Small intestine (tissue), 7 donors: Measurements from ENCODE around the gene SPTY2D1. TPM values are rescaled to one million over a fixed set of nuclear protein-coding genes. Genes with fewer than 3 reads are reported as not detected.

Experiments used
- DNase-seq, 2 donors: peaks; one replicate each; pipeline versions ENCODE4 v3.0.0 to v3.0.0-alpha.2; 2013
- FAIRE-seq: peaks from 2 replicates; lab custom pipeline; 2012; peaks lifted over from hg19 to GRCh38; lab: Jason Lieb, UNC
- H3K27ac ChIP-seq, 3 donors: one replicate each; pipeline ENCODE4 v1.5.1; 2013; ENCODE audit warnings: low read length in 2 of 3, mild to moderate bottlenecking in 2 of 3, control low read depth in 1 of 3, inconsistent platforms in 1 of 3, low read depth in 1 of 3, moderate library complexity in 1 of 3
- H3K27me3 ChIP-seq, 3 donors: one replicate each; pipeline ENCODE4 v1.6.1; 2013; ENCODE audit warnings: low read length in 3 of 3, inconsistent platforms in 1 of 3; ENCODE audit not compliant: control insufficient read depth in 3 of 3, insufficient read depth in 3 of 3
- H3K36me3 ChIP-seq, 3 donors: one replicate each; pipeline ENCODE4 v1.6.1; 2013; ENCODE audit warnings: low read length in 3 of 3, inconsistent platforms in 1 of 3, low read depth in 1 of 3, mild to moderate bottlenecking in 1 of 3, moderate library complexity in 1 of 3; ENCODE audit not compliant: control insufficient read depth in 3 of 3, insufficient read depth in 2 of 3
- H3K4me1 ChIP-seq, 3 donors: one replicate each; pipeline ENCODE4 v1.6.1; 2013; ENCODE audit warnings: low read length in 2 of 3, inconsistent platforms in 1 of 3, low read depth in 1 of 3, mild to moderate bottlenecking in 1 of 3, moderate library complexity in 1 of 3; ENCODE audit not compliant: control insufficient read depth in 3 of 3, insufficient read depth in 2 of 3
- H3K4me3 ChIP-seq, 3 donors: one replicate each; pipeline ENCODE4 v1.5.1; 2013; ENCODE audit warnings: low read length in 3 of 3, control low read depth in 1 of 3, inconsistent platforms in 1 of 3, low read depth in 1 of 3, mild to moderate bottlenecking in 1 of 3, moderate library complexity in 1 of 3
- H3K9me3 ChIP-seq, 2 donors: one replicate each; pipeline ENCODE4 v1.6.1; 2013; ENCODE audit warnings: low read depth in 1 of 2, low read length in 1 of 2; ENCODE audit not compliant: control insufficient read depth in 2 of 2, insufficient read depth in 1 of 2
- WGBS, 3 donors: extraction: QIAGEN DNeasy Blood & Tissue Kit; methylation state at CpG; one replicate each; pipeline ENCODE4 v1.1.7; 2013; 5-methylcytosine and 5-hydroxymethylcytosine counted together
- polyA plus RNA-seq, 4 donors: library from polyadenylated mRNA; stranded (reverse) in 3 of 4; unstranded in 1 of 4; fragments of 200-250 nt in 3 of 4; fragments of 120-200 nt in 1 of 4; gene quantifications; one replicate each; pipeline versions ENCODE4 v1.2.1 to v1.2.3, GENCODE V29; 2013
- donor health status: healthy with polysubstance abuse.
- donor health status: control.
- donor health status: control.
- donor health status: Bipolar disorder and iron deficiency.
- donor health status: healthy.

The SPTY2D1 gene
- polyA plus RNA-seq, 4 donors: 5.8 to 16.5 (median 6.5) TPM

DNA sequence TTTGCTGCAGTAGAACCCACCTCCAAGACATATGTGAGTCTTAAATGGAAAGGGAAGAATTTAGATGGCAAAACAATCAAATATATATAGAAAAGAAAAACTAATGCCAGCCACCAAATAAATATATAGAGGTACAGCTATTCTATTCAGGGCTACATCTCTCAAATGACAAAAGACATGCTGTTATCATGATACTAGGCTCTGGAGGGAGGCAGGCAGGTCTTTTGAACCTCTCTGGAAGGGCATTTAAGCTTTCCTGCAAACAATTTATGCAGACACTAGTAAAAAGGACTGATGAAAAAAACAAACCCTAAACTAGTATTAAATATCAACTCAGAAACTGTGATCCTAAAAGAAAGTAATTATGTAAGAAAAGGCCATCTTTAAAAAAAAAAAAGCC lies 70.0 kb downstream of the SPTY2D1 start:
- DNase-seq: no peak
- peaks cover 3 to 33% (median 8%) of the 10 kb centered on the region in 3 donors for H3K36me3 ChIP-seq
- FAIRE-seq: no peak
- H3K27me3 ChIP-seq: no peaks in the 10 kb centered on the region
- H3K27ac ChIP-seq: no peak overlapping the region
- no peak overlapping the region for H3K4me3 ChIP-seq
- H3K4me1 ChIP-seq: no peaks in the 10 kb centered on the region
- H3K9me3 ChIP-seq: no peaks in the 10 kb centered on the region

DNA sequence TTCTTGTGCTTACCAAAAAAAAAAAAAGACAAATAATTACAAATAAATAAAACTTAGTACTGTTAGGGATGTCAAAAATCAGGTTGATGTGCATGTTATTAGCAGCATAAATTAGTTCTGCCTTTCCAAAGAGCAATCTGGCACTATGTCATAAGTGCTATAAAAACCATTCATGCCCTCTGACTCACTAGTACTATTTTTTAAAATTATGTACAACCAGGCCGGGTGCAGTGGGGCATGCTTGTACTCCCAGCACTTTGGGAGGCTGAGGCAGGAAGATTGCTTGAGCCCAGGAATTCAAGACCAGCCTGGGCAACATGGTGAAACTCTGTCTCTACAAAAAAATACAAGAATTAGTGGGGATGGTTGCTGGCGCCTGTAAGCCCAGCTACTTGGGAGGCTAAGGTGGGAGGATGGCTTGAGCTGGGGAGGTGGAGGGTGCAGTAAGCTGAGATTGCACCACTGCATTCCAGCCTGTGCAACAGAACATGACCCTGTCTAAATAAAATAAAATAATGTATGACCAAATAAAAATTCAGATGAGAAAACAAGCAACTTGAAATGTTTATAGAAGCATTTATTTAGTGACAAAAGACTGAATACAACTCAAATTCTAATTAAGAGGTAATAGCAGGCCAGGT lies 70.9 kb downstream of the SPTY2D1 start:
- Histone ChIP-seq H3K4me3 (no peak overlapping the region), H3K27ac (no peak overlapping the region), H3K4me1 (no peaks in the 10 kb centered on the region), H3K9me3 (no peaks in the 10 kb centered on the region), H3K27me3 (no peaks in the 10 kb centered on the region), H3K36me3 (peaks cover 3 to 33% (median 8%) of the 10 kb centered on the region in 3 donors)
- no peak for FAIRE-seq
- no peak for DNase-seq
- 84 to 91% (median 86%) methylated on average over 2 of the region's 2 CpGs for WGBS, 3 donors

Other genes starting within 250 kb of the SPTY2D1 start
- gene LDHA, start 239.8 kb downstream of the SPTY2D1 start, polyA plus RNA-seq: 100 to 1,000 TPM; 349 to 825 (median 616) TPM
- gene LDHC, start 222.0 kb downstream of the SPTY2D1 start, polyA plus RNA-seq: 1 to 10 TPM in 2 of 4 donors, under 1 TPM in 2; 0.06 to 5.1 (median 2.5) TPM
- under 1 TPM in 2 of 4 donors, not detected in 2; 0.04 to 0.19 TPM for gene LDHAL6A, start 178.5 kb downstream of the SPTY2D1 start, polyA plus RNA-seq
- 10 to 100 TPM; 52.6 to 80.5 (median 75.6) TPM for gene TSG101, start 107.4 kb downstream of the SPTY2D1 start, polyA plus RNA-seq
- gene UEVLD, start 45.6 kb downstream of the SPTY2D1 start, polyA plus RNA-seq: 10 to 100 TPM in 2 of 4 donors, 1 to 10 TPM in 2; 9.2 to 18.3 (median 11.4) TPM
- 1 to 10 TPM in 2 of 4 donors, under 1 TPM in 1, not detected in 1; 0.60 to 4.9 (median 3.5) TPM for gene MISFA, start 34.6 kb downstream of the SPTY2D1 start, polyA plus RNA-seq
- gene TMEM86A, start 64.4 kb upstream of the SPTY2D1 start, polyA plus RNA-seq: 1 to 10 TPM in 2 of 4 donors, under 1 TPM in 2; 0.22 to 1.6 (median 1.1) TPM
- 1 to 10 TPM in 1 of 4 donors, under 1 TPM in 3; 0.27 to 1.3 (median 0.69) TPM for gene IGSF22, start 91.8 kb upstream of the SPTY2D1 start, polyA plus RNA-seq
- gene PTPN5, start 157.5 kb upstream of the SPTY2D1 start, polyA plus RNA-seq: 1 to 10 TPM in 1 of 4 donors, under 1 TPM in 1, not detected in 2; 0.22 to 1.6 TPM